Measurements from ENCODE around the gene RGMB. TPM values are rescaled to one million over a fixed set of nuclear protein-coding genes. Genes with fewer than 3 reads are reported as not detected.
A peak's percentile ranks its signal among the peaks of the same experiment; 100 is the strongest.

RGMB gene
- total RNA-seq, 3 donors from 2014 or later, result 2.5 to 3.8 (median 3.6) TPM

- DNase-seq (no peak), ATAC-seq (no peak)
- Mint-ChIP-seq H3K27me3 (ENCODE audit: low read depth) (no peaks in the 10 kb centered on the region), H3K4me3 (no peak overlapping the region), H3K9me3 (peaks cover 26% of the 10 kb centered on the region), H3K4me1 (ENCODE audit: low read depth) (no peaks in the 10 kb centered on the region), H3K36me3 (ENCODE audit: insufficient read depth) (peaks cover 11% of the 10 kb centered on the region)
These were observed 34.3 kb downstream of the RGMB start for GRCh38 chr5:98807806-98808205.

GRCh38 chr5:98810206-98810605, 36.7 kb downstream of the RGMB start:
- Mint-ChIP-seq H3K4me1 (ENCODE audit: low read depth) (no peaks in the 10 kb centered on the region), H3K9me3 (peaks cover 23% of the 10 kb centered on the region), H3K4me3 (no peak overlapping the region), H3K27me3 (ENCODE audit: low read depth) (no peaks in the 10 kb centered on the region), H3K36me3 (ENCODE audit: insufficient read depth) (peaks cover 9% of the 10 kb centered on the region)
- DNase-seq (no peak), ATAC-seq (no peak)

- no peak overlapping the region for H3K4me3 Mint-ChIP-seq
- no peaks in the 10 kb centered on the region for H3K27me3 Mint-ChIP-seq (ENCODE audit: low read depth)
- DNase-seq (no peak), ATAC-seq (peak; percentile 18 to 52)
- H3K4me1 Mint-ChIP-seq (ENCODE audit: low read depth), result no peaks in the 10 kb centered on the region
- H3K9me3 Mint-ChIP-seq, result no peaks in the 10 kb centered on the region
- H3K36me3 Mint-ChIP-seq (ENCODE audit: insufficient read depth), result no peaks in the 10 kb centered on the region
These were observed 40.3 kb downstream of the RGMB start for GRCh38 chr5:98813755-98814154.

GRCh38 chr5:98816582-98817222, 43.2 kb downstream of the RGMB start:
- Mint-ChIP-seq H3K9me3 (peaks cover 11% of the 10 kb centered on the region), H3K4me3 (no peak overlapping the region), H3K27me3 (ENCODE audit: low read depth) (no peaks in the 10 kb centered on the region), H3K4me1 (ENCODE audit: low read depth) (no peaks in the 10 kb centered on the region), H3K36me3 (ENCODE audit: insufficient read depth) (peaks cover 5% of the 10 kb centered on the region)
- DNase-seq (no peak), ATAC-seq (no peak)

- Mint-ChIP-seq H3K36me3 (ENCODE audit: insufficient read depth) (peaks cover 2% of the 10 kb centered on the region), H3K4me3 (no peak overlapping the region)
- no peak for ATAC-seq
These were observed 52.3 kb downstream of the RGMB start for GRCh38 chr5:98825582-98826375.

GRCh38 chr5:98827161-98827560, 53.7 kb downstream of the RGMB start:
- H3K27me3 Mint-ChIP-seq (ENCODE audit: low read depth), result no peaks in the 10 kb centered on the region
- no peaks in the 10 kb centered on the region for H3K9me3 Mint-ChIP-seq
- ATAC-seq (no peak), DNase-seq (no peak)
- no peak overlapping the region for H3K4me3 Mint-ChIP-seq
- no peaks in the 10 kb centered on the region for H3K4me1 Mint-ChIP-seq (ENCODE audit: low read depth)
- H3K36me3 Mint-ChIP-seq (ENCODE audit: insufficient read depth), result no peaks in the 10 kb centered on the region

More at GRCh38 chr5:98825582-98826375, 52.3 kb downstream of the RGMB start:
- DNase-seq, result no peak
- Mint-ChIP-seq H3K9me3 (peaks cover 4% of the 10 kb centered on the region), H3K27me3 (ENCODE audit: low read depth) (no peaks in the 10 kb centered on the region), H3K4me1 (ENCODE audit: low read depth) (no peaks in the 10 kb centered on the region)

GRCh38 chr5:98827588-98828284, 54.3 kb downstream of the RGMB start:
- no peaks in the 10 kb centered on the region for H3K36me3 Mint-ChIP-seq (ENCODE audit: insufficient read depth)
- no peaks in the 10 kb centered on the region for H3K9me3 Mint-ChIP-seq
- no peaks in the 10 kb centered on the region for H3K27me3 Mint-ChIP-seq (ENCODE audit: low read depth)
- ATAC-seq (no peak), DNase-seq (no peak)
- H3K4me1 Mint-ChIP-seq (ENCODE audit: low read depth), result no peaks in the 10 kb centered on the region
- no peak overlapping the region for H3K4me3 Mint-ChIP-seq

- peaks cover 8% of the 10 kb centered on the region for H3K36me3 Mint-ChIP-seq (ENCODE audit: insufficient read depth)
- ATAC-seq (no peak), DNase-seq (no peak)
- H3K4me1 Mint-ChIP-seq (ENCODE audit: low read depth), result no peaks in the 10 kb centered on the region
- H3K4me3 Mint-ChIP-seq, result no peak overlapping the region
- no peaks in the 10 kb centered on the region for H3K27me3 Mint-ChIP-seq (ENCODE audit: low read depth)
- no peaks in the 10 kb centered on the region for H3K9me3 Mint-ChIP-seq
These were observed 62.7 kb downstream of the RGMB start for GRCh38 chr5:98836175-98836574.

GRCh38 chr5:98839469-98840383, 66.3 kb downstream of the RGMB start:
- H3K9me3 Mint-ChIP-seq, result peaks cover 3% of the 10 kb centered on the region
- DNase-seq (no peak), ATAC-seq (peak; percentile 23 to 54)
- peaks cover 8% of the 10 kb centered on the region for H3K36me3 Mint-ChIP-seq (ENCODE audit: insufficient read depth)
- H3K27me3 Mint-ChIP-seq (ENCODE audit: low read depth), result no peaks in the 10 kb centered on the region
- H3K4me1 Mint-ChIP-seq (ENCODE audit: low read depth), result no peaks in the 10 kb centered on the region
- peak overlapping the region; percentile 38 for H3K4me3 Mint-ChIP-seq

GRCh38 chr5:98840946-98841345, 67.5 kb downstream of the RGMB start:
- Mint-ChIP-seq H3K4me1 (ENCODE audit: low read depth) (no peaks in the 10 kb centered on the region), H3K9me3 (peaks cover 3% of the 10 kb centered on the region), H3K36me3 (ENCODE audit: insufficient read depth) (peaks cover 6% of the 10 kb centered on the region), H3K4me3 (no peak overlapping the region), H3K27me3 (ENCODE audit: low read depth) (no peaks in the 10 kb centered on the region)
- DNase-seq (no peak), ATAC-seq (no peak)

GRCh38 chr5:98843481-98843880, 70.0 kb downstream of the RGMB start:
- Mint-ChIP-seq H3K9me3 (peaks cover 3% of the 10 kb centered on the region), H3K36me3 (ENCODE audit: insufficient read depth) (peaks cover 2% of the 10 kb centered on the region), H3K4me3 (no peak overlapping the region), H3K27me3 (ENCODE audit: low read depth) (no peaks in the 10 kb centered on the region), H3K4me1 (ENCODE audit: low read depth) (no peaks in the 10 kb centered on the region)
- ATAC-seq (no peak), DNase-seq (no peak)

GRCh38 chr5:98844865-98845264, 71.4 kb downstream of the RGMB start:
- DNase-seq (no peak), ATAC-seq (no peak)
- H3K9me3 Mint-ChIP-seq, result peaks cover 3% of the 10 kb centered on the region
- no peaks in the 10 kb centered on the region for H3K27me3 Mint-ChIP-seq (ENCODE audit: low read depth)
- H3K4me3 Mint-ChIP-seq, result no peak overlapping the region
- H3K4me1 Mint-ChIP-seq (ENCODE audit: low read depth), result no peaks in the 10 kb centered on the region
- H3K36me3 Mint-ChIP-seq (ENCODE audit: insufficient read depth), result peaks cover under 1% of the 10 kb centered on the region

GRCh38 chr5:98845878-98846277, 72.4 kb downstream of the RGMB start:
- Mint-ChIP-seq H3K4me3 (no peak overlapping the region), H3K27me3 (ENCODE audit: low read depth) (no peaks in the 10 kb centered on the region), H3K36me3 (ENCODE audit: insufficient read depth) (no peaks in the 10 kb centered on the region), H3K4me1 (ENCODE audit: low read depth) (no peaks in the 10 kb centered on the region), H3K9me3 (peaks cover 3% of the 10 kb centered on the region)
- ATAC-seq (no peak), DNase-seq (no peak)

All from activated T-cell treated with anti-CD3 and anti-CD28 coated beads, Interleukin-2, amount 50 U/mL, for 4 hours (primary cell).